OCI-LY7 (cell line): Measurements from ENCODE around the gene ARSD.
"Not testable (repeated sequence)": the region's sequence is repeated elsewhere in the genome, so short reads cannot be mapped to it uniquely, and the experiment has no call there.

Experiments used
- EZH2phosphoT487 ChIP-seq: fragments of 200-600 bp; sonication (generic); IDR thresholded peaks from 2 replicates; pipeline ENCODE4 v1.6.1; 2018; ENCODE audit warnings: low read depth, borderline replicate concordance, mild to moderate bottlenecking, mixed run types, antibody characterized with exemption, low read length, moderate library complexity, mixed read lengths
- TF ChIP-seq, protein P1 (sequence below): fragments of 200-600 bp; sonication (generic); conservative IDR thresholded peaks from 2 replicates; pipeline ENCODE4 v1.5.1; 2014; ENCODE audit warnings: mild to moderate bottlenecking, antibody characterized with exemption, low read length, moderate library complexity, mixed read lengths

DNA sequence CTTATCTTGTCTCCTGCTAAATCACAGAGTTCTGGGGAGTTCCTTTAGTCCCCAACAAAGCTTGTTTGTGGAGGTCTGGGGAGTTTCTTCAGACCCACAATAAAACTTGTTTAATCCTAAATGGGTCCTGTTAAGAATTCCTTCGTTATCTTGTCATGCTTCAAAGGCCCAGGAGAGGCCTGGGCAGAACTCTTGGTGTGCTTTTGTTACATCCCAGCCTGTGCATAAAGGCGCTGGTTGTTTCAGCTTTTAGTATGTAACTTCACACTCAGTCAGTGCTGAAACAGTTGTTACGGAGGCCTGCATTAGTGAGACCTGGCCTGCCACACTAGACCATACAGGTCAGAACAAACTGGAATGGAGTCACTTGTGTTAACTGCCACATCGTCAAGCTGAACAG, 2.9 kb downstream of the ARSD start:
- TF ChIP-seq, protein P1, sequence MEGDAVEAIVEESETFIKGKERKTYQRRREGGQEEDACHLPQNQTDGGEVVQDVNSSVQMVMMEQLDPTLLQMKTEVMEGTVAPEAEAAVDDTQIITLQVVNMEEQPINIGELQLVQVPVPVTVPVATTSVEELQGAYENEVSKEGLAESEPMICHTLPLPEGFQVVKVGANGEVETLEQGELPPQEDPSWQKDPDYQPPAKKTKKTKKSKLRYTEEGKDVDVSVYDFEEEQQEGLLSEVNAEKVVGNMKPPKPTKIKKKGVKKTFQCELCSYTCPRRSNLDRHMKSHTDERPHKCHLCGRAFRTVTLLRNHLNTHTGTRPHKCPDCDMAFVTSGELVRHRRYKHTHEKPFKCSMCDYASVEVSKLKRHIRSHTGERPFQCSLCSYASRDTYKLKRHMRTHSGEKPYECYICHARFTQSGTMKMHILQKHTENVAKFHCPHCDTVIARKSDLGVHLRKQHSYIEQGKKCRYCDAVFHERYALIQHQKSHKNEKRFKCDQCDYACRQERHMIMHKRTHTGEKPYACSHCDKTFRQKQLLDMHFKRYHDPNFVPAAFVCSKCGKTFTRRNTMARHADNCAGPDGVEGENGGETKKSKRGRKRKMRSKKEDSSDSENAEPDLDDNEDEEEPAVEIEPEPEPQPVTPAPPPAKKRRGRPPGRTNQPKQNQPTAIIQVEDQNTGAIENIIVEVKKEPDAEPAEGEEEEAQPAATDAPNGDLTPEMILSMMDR = not testable (repeated sequence)
- not testable (repeated sequence) for TF ChIP-seq EZH2phosphoT487
